Renal cortical epithelial cell (primary cell): ENCODE data around the gene POR. TPM values are rescaled to one million over a fixed set of nuclear protein-coding genes. Genes with fewer than 3 reads are reported as not detected.
A peak's percentile ranks its signal among the peaks of the same experiment; 100 is the strongest.

Experiments
- DNase-seq: peaks from one replicate; pipeline ENCODE4 v3.0.0-alpha.2; 2011; ENCODE audit warnings: low read depth
- total RNA-seq: library from RNA; depleted of rRNA; stranded (reverse); fragments of >200 nt; gene quantifications from 2 replicates; pipeline ENCODE4 v1.2.3, GENCODE V29; 2014

The POR gene
- total RNA-seq, 1 donor from 2014 or later, result 82.1 TPM

DNA sequence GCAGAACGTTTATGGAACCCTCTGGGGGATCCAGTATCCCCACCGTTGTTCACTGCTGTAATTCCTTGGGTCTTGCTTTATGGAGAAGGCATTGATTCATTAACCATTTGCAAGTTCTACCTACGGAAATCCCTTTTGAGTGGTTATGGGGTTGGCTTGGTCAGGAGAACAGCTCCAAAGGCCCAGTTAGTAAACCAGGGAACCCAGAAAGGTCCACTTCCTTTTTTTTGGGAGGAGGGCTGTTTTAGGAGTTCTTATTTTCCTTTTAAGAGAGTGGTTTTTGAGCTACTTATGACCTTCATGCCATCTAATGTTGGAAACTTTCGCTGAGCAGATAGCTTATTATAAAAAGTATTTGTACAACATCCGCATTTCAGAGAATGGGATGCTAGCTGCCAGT lies 1.3 kb downstream of the POR start:
- no peak for DNase-seq

DNA sequence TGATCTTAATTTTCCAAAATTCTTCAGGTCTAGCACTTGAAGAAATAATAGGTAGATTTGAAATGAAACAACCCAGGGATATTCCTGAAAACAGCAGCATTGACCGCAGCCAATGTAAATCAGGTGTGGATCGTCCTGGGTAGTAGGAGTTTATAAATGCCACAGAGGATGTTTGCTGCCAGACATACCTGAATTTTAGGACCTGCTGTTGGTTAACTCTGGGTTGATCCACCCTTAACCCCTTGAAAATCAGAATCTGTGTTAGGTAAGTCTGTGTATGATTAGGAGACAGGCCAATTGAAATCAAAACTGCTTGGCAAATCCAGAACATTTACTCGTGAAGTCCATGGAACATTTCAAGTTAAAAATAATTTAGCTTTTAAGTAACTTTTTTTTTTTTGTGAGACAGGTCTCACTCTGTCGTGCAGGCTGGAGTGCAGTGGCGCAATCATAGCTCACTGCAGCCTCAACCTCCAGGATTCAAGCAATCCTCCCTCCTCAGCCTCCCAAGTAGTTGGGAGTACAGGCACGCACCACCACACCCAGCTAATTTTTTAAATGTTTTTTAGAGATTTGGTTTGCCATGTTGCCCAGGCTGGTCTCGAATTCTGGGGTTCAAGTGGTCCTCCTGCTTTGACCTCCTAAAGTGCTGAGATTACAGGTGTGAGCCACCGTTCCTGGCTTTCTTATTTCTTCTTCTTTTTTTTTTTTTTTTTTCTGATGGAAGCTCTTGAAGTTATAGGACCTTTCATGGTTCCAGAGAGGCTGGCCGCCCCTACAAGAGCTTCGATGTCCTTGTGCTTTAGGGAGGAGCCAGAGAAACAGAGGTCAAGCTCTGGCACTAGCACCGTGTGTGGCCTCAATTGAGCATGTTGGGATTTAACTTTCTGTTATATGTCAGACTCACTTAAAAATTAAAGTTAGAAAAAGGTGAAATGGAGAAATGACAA lies 2.0 kb downstream of the POR start:
- DNase-seq, result no peak

GRCh38 chr7:75920431-75921161 lies 5.6 kb downstream of the POR start:
- peak; percentile 80 for DNase-seq

DNA sequence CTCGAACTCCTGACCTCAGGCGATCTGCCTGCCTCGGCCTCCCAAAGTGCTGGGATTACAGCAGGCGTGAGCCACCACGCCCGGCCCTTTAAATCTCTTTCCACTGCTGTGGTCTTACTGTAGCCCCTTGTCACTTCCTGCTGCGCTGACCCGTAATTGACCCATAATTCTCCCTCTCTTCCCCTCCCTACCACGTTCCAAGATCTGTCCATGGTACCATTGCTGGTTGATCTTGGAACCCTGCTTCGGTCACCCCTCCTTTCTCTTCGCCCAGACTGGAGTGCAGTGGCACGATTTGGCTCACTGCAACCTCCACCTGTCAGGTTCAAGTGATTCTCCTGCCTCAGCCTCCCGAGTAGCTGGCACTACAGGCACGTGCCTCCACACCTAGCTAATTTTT lies 6.5 kb downstream of the POR start:
- DNase-seq, result no peak

DNA sequence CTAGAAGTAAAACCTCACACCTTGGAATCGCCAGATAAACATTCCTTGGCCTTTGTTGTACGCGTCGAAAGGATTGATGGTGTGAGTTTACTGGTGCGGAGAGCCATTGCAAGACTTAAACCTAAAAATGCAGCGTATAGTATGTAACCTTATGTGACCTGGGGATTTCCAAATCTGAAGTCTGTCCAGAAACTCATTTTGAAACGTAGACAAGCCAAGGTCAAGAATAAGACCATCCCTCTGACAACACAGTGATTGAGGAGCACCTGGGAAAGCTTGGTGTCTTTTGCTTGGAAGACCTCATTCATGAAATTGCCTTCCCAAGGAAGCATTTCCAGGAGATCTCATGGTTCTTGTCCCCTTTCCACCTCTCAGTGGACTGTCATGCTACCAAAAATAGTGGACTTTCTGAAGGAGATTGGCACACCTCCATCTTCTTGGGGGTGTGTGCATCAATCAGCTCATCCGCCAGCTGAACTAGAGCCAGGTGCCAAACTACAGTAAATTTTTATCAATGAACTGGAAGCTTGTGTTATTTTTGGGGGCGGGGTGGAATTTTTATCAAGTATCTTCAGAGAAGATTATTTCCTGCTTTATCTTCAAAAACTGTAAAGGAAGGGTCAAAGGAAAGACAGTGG lies 8.1 kb downstream of the POR start:
- DNase-seq, result no peak

- no peak for DNase-seq
Measured at GRCh38 chr7:75924256-75924655, 9.3 kb downstream of the POR start.

DNA sequence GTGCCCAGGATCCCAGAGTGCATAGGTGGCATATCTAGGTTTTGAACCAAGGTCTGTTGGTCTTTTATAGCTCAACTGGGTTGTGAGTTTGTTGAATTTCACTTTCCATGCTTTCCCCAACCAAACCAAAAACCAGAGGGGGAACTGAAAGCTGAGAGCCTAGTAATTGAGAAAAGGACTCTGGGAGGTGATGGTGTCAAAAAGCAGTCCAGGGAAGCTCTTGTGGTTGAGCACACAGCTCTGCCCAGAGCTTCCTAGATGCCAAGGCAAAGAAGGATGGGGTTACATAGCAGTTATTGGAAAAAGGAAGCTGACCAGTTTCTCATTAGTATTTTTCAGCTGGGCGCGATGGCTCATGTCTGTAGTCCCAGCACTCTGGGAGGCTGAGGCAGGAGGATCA lies 9.9 kb downstream of the POR start:
- no peak for DNase-seq

- no peak for DNase-seq
Measured at GRCh38 chr7:75925717-75926435, 10.9 kb downstream of the POR start.

DNA sequence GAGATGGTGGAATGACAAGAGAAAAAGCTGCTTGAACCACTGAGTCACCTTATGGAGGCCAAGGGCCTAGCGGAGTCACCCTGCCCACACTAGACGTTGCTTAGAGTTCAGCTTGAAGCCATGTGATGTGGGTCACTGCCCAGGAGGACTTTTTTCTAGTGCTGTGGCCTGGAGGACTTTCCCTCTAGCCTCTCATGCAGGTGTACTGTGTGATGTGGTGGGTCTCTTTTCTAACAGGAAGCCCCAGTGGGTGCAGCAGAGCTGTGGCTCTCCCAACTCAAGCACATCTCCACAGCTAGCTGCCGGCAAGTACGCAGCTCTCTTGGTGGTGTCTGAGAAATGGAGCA lies 13.6 kb downstream of the POR start:
- no peak for DNase-seq

GRCh38 chr7:75931680-75932079 lies 16.7 kb downstream of the POR start:
- no peak for DNase-seq

- DNase-seq, result peak; percentile 90
Measured at GRCh38 chr7:75937958-75938786, 23.2 kb downstream of the POR start.

DNA sequence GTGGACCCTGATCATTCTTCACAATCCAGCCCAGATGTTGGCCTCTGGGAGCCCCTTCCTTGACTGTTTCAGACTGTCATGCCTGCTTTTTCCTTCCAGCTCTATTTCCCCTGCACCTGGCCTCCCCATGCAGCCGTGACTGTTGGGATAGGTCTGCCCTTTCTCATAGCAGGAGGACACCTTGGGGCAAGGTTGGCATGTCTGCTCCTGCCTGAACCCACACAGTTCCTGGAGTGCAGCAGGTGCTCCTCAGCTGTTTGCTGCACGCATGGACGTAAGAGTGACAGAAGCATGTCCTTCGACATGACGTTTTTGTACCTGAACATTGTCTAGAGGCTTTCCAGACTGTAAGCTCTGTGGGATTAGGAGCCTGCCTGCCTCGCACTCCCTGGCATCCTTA lies 24.0 kb downstream of the POR start:
- DNase-seq, result no peak

GRCh38 chr7:75943864-75944263 lies 28.9 kb downstream of the POR start:
- peak; percentile 80 for DNase-seq

GRCh38 chr7:75944507-75944906 lies 29.6 kb downstream of the POR start:
- DNase-seq, result no peak

DNA sequence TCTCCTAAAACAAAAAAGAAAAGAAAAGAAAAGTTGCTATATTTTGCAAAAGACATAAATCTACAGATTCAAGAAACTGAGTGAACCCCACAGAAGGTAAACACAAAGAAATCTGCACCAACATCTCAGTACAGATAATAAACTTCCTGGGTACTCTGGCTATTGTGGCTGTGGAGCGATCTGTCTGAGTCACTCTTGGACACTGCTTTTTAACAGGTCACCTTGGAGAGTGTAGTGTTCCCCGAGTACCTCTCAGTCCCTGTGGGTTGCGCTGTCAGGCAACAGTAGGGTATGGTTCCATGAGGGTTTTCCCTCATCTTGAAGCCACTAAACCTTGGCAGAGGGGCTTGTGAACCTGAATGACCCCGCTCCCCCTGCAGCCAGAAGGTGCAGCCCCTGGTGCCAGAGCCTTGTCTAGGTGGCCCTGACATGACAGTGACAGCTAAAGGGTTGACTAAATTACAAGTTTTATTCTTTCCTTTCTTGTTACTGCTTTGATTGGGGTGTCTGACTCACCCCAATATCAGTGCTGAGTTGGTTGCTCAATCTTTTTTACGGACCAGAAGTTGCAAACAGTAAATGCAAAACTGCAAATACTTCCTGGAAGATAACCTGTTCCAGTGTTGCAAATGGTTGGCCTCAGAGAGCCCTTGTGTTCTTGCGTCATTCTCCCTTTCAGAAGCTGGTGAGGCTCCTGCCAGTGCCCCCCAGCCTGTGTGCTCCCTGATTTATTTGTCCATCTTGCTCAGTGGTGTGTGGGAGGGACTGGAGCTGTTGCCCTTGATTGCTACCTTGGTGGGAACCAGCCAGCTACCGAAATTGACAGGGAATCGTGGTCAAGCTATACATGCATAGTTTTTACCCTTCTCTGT lies 30.6 kb downstream of the POR start:
- peak; percentile 93 for DNase-seq

GRCh38 chr7:75946207-75946855 lies 31.4 kb downstream of the POR start:
- no peak for DNase-seq

GRCh38 chr7:75948179-75948578 lies 33.2 kb downstream of the POR start:
- DNase-seq, result no peak

DNA sequence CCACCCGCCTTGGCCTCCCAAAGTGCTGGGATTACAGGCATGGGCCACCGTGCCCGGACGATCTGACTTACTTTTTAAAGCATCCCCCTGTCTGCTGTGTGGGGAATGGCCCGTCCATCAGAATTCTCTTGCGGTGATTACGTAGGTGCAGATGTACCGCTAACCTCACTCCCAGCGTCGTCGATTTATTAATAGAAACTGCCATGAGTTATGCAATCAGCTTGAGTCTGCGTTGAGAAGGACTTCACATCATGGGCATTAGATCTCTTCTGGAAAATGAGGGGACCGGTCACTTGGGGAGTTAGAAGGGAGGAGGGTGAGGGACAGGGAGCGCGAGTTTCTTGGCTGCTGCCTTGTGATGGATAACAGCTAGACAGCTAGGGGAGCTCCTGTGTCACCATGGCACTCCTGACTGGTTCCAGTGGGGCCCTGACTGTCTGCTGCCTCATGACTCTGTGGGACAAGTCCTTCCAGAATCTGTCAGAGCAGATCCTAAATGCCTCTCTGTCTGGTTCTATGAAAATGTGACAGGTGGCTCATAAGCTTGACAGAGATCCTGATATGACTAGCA lies 35.2 kb downstream of the POR start:
- no peak for DNase-seq

DNA sequence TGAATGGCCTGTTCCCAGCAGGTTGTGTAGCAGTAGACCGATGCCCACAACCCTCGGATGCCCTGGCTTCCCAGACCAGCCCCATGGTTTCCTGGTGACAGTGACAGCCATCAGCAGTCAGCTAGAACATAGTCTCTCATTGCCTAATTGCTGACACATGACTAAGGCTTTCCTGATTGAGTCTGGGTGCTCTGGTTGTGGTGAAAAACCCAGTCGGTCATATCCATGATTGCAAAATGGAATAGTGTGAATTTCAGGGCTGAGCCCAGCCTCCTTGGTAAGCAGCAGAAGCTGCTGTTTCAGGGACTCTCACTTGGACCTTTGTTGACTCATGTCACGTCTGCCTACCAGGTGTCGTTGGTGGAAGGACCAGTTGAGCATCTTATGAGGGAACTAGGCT lies 36.6 kb downstream of the POR start:
- peak; percentile 93 for DNase-seq
